GM21723 (cell line): Measurements from ENCODE around the gene MKI67.
"Not testable (repeated sequence)": the region's sequence is repeated elsewhere in the genome, so short reads cannot be mapped to it uniquely, and the experiment has no call there.

Source experiments
- ATAC-seq: cut with Tn5 transposase; IDR thresholded peaks from one replicate; pipeline ENCODE4 v1.9.1; 2021; ENCODE audit warnings: mild to moderate bottlenecking, moderate library complexity; ENCODE audit not compliant: unreplicated experiment

Gene MKI67

GRCh38 chr10:128110339-128110738 is 15.9 kb downstream of the MKI67 start:
- ATAC-seq, result no peak

GRCh38 chr10:128109707-128110106 is 16.5 kb downstream of the MKI67 start:
- no peak for ATAC-seq

- no peak for ATAC-seq
Measured at GRCh38 chr10:128105383-128105782, 20.8 kb downstream of the MKI67 start.

GRCh38 chr10:128103229-128103714 is 23.0 kb downstream of the MKI67 start:
- no peak for ATAC-seq

GRCh38 chr10:128102480-128103228 is 23.6 kb downstream of the MKI67 start:
- ATAC-seq, result no peak

- no peak for ATAC-seq
Measured at GRCh38 chr10:128101901-128102300, 24.3 kb downstream of the MKI67 start.

GRCh38 chr10:128099901-128100300 is 26.3 kb downstream of the MKI67 start:
- no peak for ATAC-seq

GRCh38 chr10:128098631-128099030 is 27.6 kb downstream of the MKI67 start:
- ATAC-seq, result no peak

GRCh38 chr10:128097783-128098182 is 28.4 kb downstream of the MKI67 start:
- no peak for ATAC-seq

GRCh38 chr10:128096486-128097199 is 29.6 kb downstream of the MKI67 start:
- no peak for ATAC-seq

- no peak for ATAC-seq
Measured at GRCh38 chr10:128095753-128096469, 30.3 kb downstream of the MKI67 start.

GRCh38 chr10:128095027-128095752 is 31.0 kb downstream of the MKI67 start:
- no peak for ATAC-seq

- ATAC-seq, result not testable (repeated sequence)
Measured at GRCh38 chr10:128094596-128094995, 31.6 kb downstream of the MKI67 start.

- ATAC-seq, result no peak
Measured at GRCh38 chr10:128092454-128092853, 33.8 kb downstream of the MKI67 start.

- ATAC-seq, result no peak
Measured at GRCh38 chr10:128091636-128092210, 34.5 kb downstream of the MKI67 start.

- ATAC-seq, result no peak
Measured at GRCh38 chr10:128087884-128088709, 38.1 kb downstream of the MKI67 start.

- ATAC-seq, result no peak
Measured at GRCh38 chr10:128087146-128087883, 38.9 kb downstream of the MKI67 start.

GRCh38 chr10:128086003-128086863 is 40.0 kb downstream of the MKI67 start:
- ATAC-seq, result no peak
